BJ (cell line): ENCODE data around the gene SHMT2. TPM values are rescaled to one million over a fixed set of nuclear protein-coding genes. Genes with fewer than 3 reads are reported as not detected.
A peak's percentile ranks its signal among the peaks of the same experiment; 100 is the strongest.

Experiments
- CTCF ChIA-PET: fragments of 350-600 bp; formaldehyde crosslinking; extraction: SDS; loops from one replicate; lab custom pipeline; 2021; ENCODE audit warnings: antibody characterized with exemption, inconsistent platforms; lab: Yijun Ruan, JAX
- POLR2A ChIA-PET: fragments of 300-600 bp; sonication (Branson Sonifier 250); formaldehyde crosslinking; extraction: SDS; loops from one replicate; lab custom pipeline; 2021; ENCODE audit warnings: antibody characterized with exemption; lab: Charles Lee
- DNase-seq: peaks from one replicate; pipeline ENCODE4 v3.0.0-alpha.2; 2011; ENCODE audit warnings: low read depth
- H3K27me3 ChIP-seq: 2 replicates; pipeline ENCODE4 v1.6.0; 2011; ENCODE audit warnings: low read length; ENCODE audit not compliant: control insufficient read depth, insufficient read depth
- H3K36me3 ChIP-seq: 2 replicates; pipeline ENCODE4 v1.5.1; 2011; ENCODE audit warnings: low read length; ENCODE audit not compliant: control insufficient read depth, insufficient read depth
- H3K4me3 ChIP-seq: 2 replicates; pipeline ENCODE4 v1.5.1; 2011; ENCODE audit warnings: low read depth, mild to moderate bottlenecking, control low read depth, low read length
- CTCF ChIP-seq: IDR thresholded peaks from 2 replicates; pipeline ENCODE4 v1.5.1; 2011; ENCODE audit warnings: low read depth, mild to moderate bottlenecking, control low read depth, inconsistent platforms, low read length, moderate library complexity; ENCODE audit not compliant: insufficient read depth
- polyA plus RNA-seq: library from polyadenylated mRNA; depleted of rRNA; stranded (reverse); fragments of >200 nt; gene quantifications from 2 replicates; pipeline ENCODE4 v1.2.3, GENCODE V29; 2011

Gene SHMT2
- polyA plus RNA-seq, 1 experiment: 550 TPM

- Histone ChIP-seq H3K4me3 (no peak overlapping the region), H3K36me3 (peaks cover 35% of the 10 kb centered on the region), H3K27me3 (no peaks in the 10 kb centered on the region; the same call in 1 of the 2 replicates)
- POLR2A ChIA-PET: interaction anchor here (1.5 kb wide), 1 partner anchor 7 kb away, joined by 5 read pairs; the partner anchor contains the start of gene SHMT2
- CTCF ChIA-PET: interaction anchor here (0.8 to 14.1 kb wide), 4 partner anchors 9 to 125 kb away, joined by 3 to 334 read pairs (median 128); partner anchors contain the start of genes NXPH4 and SHMT2
- DNase-seq: no peak
- no peak for TF ChIP-seq CTCF
Measured at GRCh38 chr12:57236925-57237595, 7.5 kb downstream of the SHMT2 start.

GRCh38 chr12:57237596-57237931 lies 8.1 kb downstream of the SHMT2 start:
- peaks cover 30% of the 10 kb centered on the region for H3K36me3 ChIP-seq
- POLR2A ChIA-PET: interaction anchor here (1.5 kb wide), 1 partner anchor 8 kb away, joined by 5 read pairs; the partner anchor contains the start of gene SHMT2
- TF ChIP-seq CTCF: no peak
- DNase-seq: no peak
- H3K27me3 ChIP-seq: no peaks in the 10 kb centered on the region; the same call in 1 of the 2 replicates
- H3K4me3 ChIP-seq: no peak overlapping the region
- CTCF ChIA-PET: interaction anchor here (1.0 to 14.1 kb wide), 6 partner anchors 9 to 216 kb away, joined by 3 to 334 read pairs (median 38); partner anchors contain the start of genes INHBE, NXPH4 and SHMT2

DNA sequence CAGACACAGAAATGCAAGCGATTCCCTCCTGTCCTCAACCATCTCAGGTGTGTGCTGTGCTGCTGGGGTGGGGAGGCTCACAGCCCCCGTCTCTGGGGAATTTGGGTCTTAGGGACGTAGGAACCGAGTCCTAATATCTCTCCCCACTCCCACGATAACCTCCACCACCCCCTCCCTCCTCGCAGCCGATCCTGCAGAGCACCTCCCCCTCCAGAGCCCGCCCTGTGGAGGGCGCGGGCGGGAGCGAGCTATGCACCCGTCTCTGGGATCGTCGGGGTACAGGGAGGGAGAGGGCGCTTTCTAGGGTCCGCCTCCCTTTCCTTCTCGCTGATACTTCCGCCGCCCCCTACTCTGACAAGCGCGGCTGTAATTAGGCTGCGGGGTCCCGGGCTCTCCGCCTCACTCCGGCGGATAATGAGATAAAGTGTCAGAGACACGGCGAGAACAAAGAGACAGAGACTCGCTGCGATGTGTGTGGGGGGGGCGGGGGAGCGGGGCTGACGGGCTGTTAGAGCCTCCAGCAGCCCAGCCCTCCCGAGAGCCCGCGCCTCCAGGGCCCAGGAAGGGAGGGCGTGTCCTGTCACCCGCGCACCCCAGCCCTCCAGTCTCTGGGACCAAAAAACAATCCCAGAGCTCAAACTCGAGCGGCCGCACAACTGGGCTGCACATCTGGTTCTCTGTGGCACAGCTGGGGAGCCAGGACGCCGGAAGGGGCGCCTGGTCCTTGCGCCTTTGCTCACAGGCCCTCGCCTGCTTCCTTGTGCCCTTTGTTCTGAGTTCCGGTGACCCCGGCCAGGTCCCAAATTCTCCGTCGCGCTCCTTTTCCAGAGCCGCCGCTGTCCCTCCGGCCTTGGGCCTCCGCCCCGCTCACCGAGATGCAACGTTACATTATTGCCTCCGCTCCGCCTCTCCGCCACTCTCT lies 8.7 kb downstream of the SHMT2 start:
- Histone ChIP-seq H3K27me3 (no peaks in the 10 kb centered on the region; the same call in 1 of the 2 replicates), H3K36me3 (peaks cover 24% of the 10 kb centered on the region), H3K4me3 (peak overlapping the region; percentile 18; the same call in 1 of the 2 replicates)
- DNase-seq: no peak
- POLR2A ChIA-PET: interaction anchor here (1.0 to 1.5 kb wide), 2 partner anchors 8 to 9 kb away, joined by 5 read pairs; partner anchors contain the start of gene SHMT2
- CTCF ChIA-PET: interaction anchor here (1.0 to 14.1 kb wide), 18 partner anchors 9 to 229 kb away, joined by 3 to 334 read pairs (median 5); partner anchors contain the start of genes INHBE, NXPH4, SHMT2 and STAC3
- peak; percentile 6; the same call in 1 of the 2 replicates for TF ChIP-seq CTCF

GRCh38 chr12:57238854-57239554 lies 9.5 kb downstream of the SHMT2 start:
- ChIA-PET POLR2A (interaction anchor here (0.8 to 1.0 kb wide), 3 partner anchors 9 to 25 kb away, joined by 4 to 5 read pairs (median 4); partner anchors contain the start of gene SHMT2), CTCF (interaction anchor here (0.8 to 14.1 kb wide), 26 partner anchors 8 to 236 kb away, joined by 3 to 334 read pairs (median 5); partner anchors contain the start of genes INHBE, NEMP1, NXPH4 and SHMT2)
- H3K36me3 ChIP-seq: peaks cover 17% of the 10 kb centered on the region
- H3K4me3 ChIP-seq: peak overlapping the region; percentile 60
- DNase-seq: peak; percentile 44
- TF ChIP-seq CTCF: peak; percentile 100
- no peaks in the 10 kb centered on the region; the same call in 1 of the 2 replicates for H3K27me3 ChIP-seq
